Activated B cell treated with CpG ODN at 0.5 μM for 24 hours (primary cell): ENCODE results near the gene CD300H. TPM values are rescaled to one million over a fixed set of nuclear protein-coding genes. Genes with fewer than 3 reads are reported as not detected.

Source experiments
- ATAC-seq: fragments of 200-7000 bp; cut with Tn5 transposase; one replicate; pipeline ENCODE4 v1.10.0; 2021; ENCODE audit warnings: low read depth, mild to moderate bottlenecking, moderate library complexity
- CTCF ChIA-PET: fragments of 350-600 bp; sonication (Branson Sonifier 250); formaldehyde crosslinking; loops from one replicate; lab custom pipeline; 2021; ENCODE audit warnings: antibody characterized with exemption; lab: Charles Lee
- POLR2A ChIA-PET: fragments of 350-600 bp; sonication (Branson Sonifier 250); formaldehyde crosslinking; loops from one replicate; lab custom pipeline; 2021; ENCODE audit warnings: antibody characterized with exemption; lab: Charles Lee
- DNase-seq: peaks from one replicate; pipeline ENCODE4 v3.0.0; 2022
- H3K27ac Mint-ChIP-seq: one replicate; pipeline ENCODE4 v1.8.0; 2020; ENCODE audit warnings: mixed read lengths
- H3K27me3 Mint-ChIP-seq: one replicate; pipeline ENCODE4 v1.8.0; 2021; ENCODE audit warnings: mixed read lengths
- H3K36me3 Mint-ChIP-seq: one replicate; pipeline ENCODE4 v1.8.0; 2021; ENCODE audit warnings: low read depth, mixed read lengths
- H3K4me1 Mint-ChIP-seq: one replicate; pipeline ENCODE4 v1.8.0; 2021; ENCODE audit warnings: mixed read lengths
- H3K4me3 Mint-ChIP-seq: one replicate; pipeline ENCODE4 v1.8.0; 2020; ENCODE audit warnings: mild to moderate bottlenecking, mixed read lengths
- H3K9me3 Mint-ChIP-seq: one replicate; pipeline ENCODE4 v1.8.0; 2020; ENCODE audit warnings: mixed read lengths
- CTCF ChIP-seq: fragments of 200-600 bp; IDR thresholded peaks from one replicate; pipeline ENCODE4 v1.8.0; 2022; ENCODE audit warnings: antibody characterized with exemption, mild to moderate bottlenecking
- intact Hi-C: fragments of 100-400 bp; cut with micrococcal nuclease; formaldehyde crosslinking; loops from one replicate; pipeline ENCODE4 v1.15.1; 2024
- total RNA-seq: library from RNA; stranded (reverse); gene quantifications from 2 replicates; pipeline ENCODE4 v1.2.3, GENCODE V29; 2022

CD300H gene
- total RNA-seq, 1 donor from 2014 or later: not detected

GRCh38 chr17:74598346-74599022 is 31.2 kb upstream of the CD300H start:
- POLR2A ChIA-PET: no interaction called here
- peaks cover 4% of the 10 kb centered on the region for H3K9me3 Mint-ChIP-seq
- intact Hi-C loops: no loop called here
- H3K27ac Mint-ChIP-seq: peak overlapping the region; percentile 21
- H3K27me3 Mint-ChIP-seq: peaks cover 6% of the 10 kb centered on the region
- no peak overlapping the region for H3K4me3 Mint-ChIP-seq
- CTCF ChIA-PET: interaction anchor here (0.5 kb wide), 1 partner anchor 13 kb away, joined by 3 read pairs; no protein-coding TSS in a partner anchor
- H3K36me3 Mint-ChIP-seq: no peaks in the 10 kb centered on the region
- DNase-seq: no peak
- peaks cover 34% of the 10 kb centered on the region for H3K4me1 Mint-ChIP-seq
- TF ChIP-seq CTCF: no peak
- ATAC-seq: no peak

GRCh38 chr17:74597069-74597790 is 29.9 kb upstream of the CD300H start:
- no peak overlapping the region for H3K27ac Mint-ChIP-seq
- ChIA-PET POLR2A (no interaction called here), CTCF (no interaction called here)
- ATAC-seq (no peak), DNase-seq (no peak)
- no peak for TF ChIP-seq CTCF
- H3K9me3 Mint-ChIP-seq: peaks cover 4% of the 10 kb centered on the region
- H3K4me3 Mint-ChIP-seq: no peak overlapping the region
- peaks cover 36% of the 10 kb centered on the region for H3K4me1 Mint-ChIP-seq
- peaks cover 6% of the 10 kb centered on the region for H3K27me3 Mint-ChIP-seq
- no peaks in the 10 kb centered on the region for H3K36me3 Mint-ChIP-seq
- intact Hi-C loops: no loop called here

GRCh38 chr17:74595037-74595750 is 27.9 kb upstream of the CD300H start:
- TF ChIP-seq CTCF: no peak
- no peak for DNase-seq
- peaks cover 4% of the 10 kb centered on the region for H3K9me3 Mint-ChIP-seq
- H3K27me3 Mint-ChIP-seq: peaks cover 2% of the 10 kb centered on the region
- ATAC-seq: no peak
- peaks cover 41% of the 10 kb centered on the region for H3K4me1 Mint-ChIP-seq
- ChIA-PET CTCF (no interaction called here), POLR2A (no interaction called here)
- H3K4me3 Mint-ChIP-seq: no peak overlapping the region
- no peaks in the 10 kb centered on the region for H3K36me3 Mint-ChIP-seq
- H3K27ac Mint-ChIP-seq: no peak overlapping the region
- intact Hi-C loops: no loop called here

GRCh38 chr17:74592087-74592990 is 25.0 kb upstream of the CD300H start, which contains the start of gene CD300LD:
Gene CD300LD (minus strand): TSS chr17:74592283. CDS start chr17:74592202, 81 bp downstream.
- Mint-ChIP-seq H3K36me3 (no peaks in the 10 kb centered on the region), H3K4me3 (no peak within 1 kb of the TSS), H3K27ac (no peak within 1 kb of the TSS), H3K4me1 (peaks cover 16% of the 10 kb centered on the region), H3K27me3 (peaks cover 9% of the 10 kb centered on the region), H3K9me3 (peaks cover 4% of the 10 kb centered on the region)
- DNase-seq: no peak
- peak; percentile 67 for ATAC-seq
- intact Hi-C loops: loop anchor here (2.0 kb wide), 1 partner anchor 18 kb away; no protein-coding TSS in a partner anchor
- ChIA-PET POLR2A (no interaction called here), CTCF (interaction anchor here (0.6 to 1.2 kb wide), 2 partner anchors 65 to 178 kb away, joined by 3 read pairs; no protein-coding TSS in a partner anchor)
- TF ChIP-seq CTCF: no peak
